ENCODE results near the gene SEL1L2. TPM values are rescaled to one million over a fixed set of nuclear protein-coding genes. Genes with fewer than 3 reads are reported as not detected.

Gene SEL1L2
- total RNA-seq, 1 experiment from 2014 or later: not detected

DNA sequence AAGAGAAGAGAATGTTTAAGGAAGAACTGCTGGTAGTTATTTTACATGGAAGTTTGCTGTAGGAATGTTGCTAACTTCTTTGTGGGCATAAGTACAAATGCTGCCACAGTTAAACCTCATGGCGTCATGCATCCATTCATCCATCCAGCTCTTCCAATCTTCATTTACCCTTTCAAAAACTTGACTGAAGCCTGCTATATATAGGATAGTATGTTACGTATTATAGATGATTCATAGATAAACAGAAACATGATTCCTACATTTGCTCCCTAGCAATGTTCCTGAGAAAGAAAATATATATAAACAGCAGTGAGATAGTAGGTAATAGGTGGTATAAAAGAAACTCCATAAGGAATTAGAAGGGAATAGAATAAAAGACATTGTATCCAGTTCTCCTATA lies 111.8 kb downstream of the SEL1L2 start:
- no peak for DNase-seq
- no peaks in the 10 kb centered on the region for H3K9me3 Mint-ChIP-seq (ENCODE audit: low read depth, unreplicated experiment)
- no peaks in the 10 kb centered on the region for H3K27me3 Mint-ChIP-seq (ENCODE audit: unreplicated experiment)
- CTCF ChIA-PET: no interaction called here
- no peak overlapping the region for H3K4me3 Mint-ChIP-seq (ENCODE audit: low read depth, unreplicated experiment)
- TF ChIP-seq, protein P1, sequence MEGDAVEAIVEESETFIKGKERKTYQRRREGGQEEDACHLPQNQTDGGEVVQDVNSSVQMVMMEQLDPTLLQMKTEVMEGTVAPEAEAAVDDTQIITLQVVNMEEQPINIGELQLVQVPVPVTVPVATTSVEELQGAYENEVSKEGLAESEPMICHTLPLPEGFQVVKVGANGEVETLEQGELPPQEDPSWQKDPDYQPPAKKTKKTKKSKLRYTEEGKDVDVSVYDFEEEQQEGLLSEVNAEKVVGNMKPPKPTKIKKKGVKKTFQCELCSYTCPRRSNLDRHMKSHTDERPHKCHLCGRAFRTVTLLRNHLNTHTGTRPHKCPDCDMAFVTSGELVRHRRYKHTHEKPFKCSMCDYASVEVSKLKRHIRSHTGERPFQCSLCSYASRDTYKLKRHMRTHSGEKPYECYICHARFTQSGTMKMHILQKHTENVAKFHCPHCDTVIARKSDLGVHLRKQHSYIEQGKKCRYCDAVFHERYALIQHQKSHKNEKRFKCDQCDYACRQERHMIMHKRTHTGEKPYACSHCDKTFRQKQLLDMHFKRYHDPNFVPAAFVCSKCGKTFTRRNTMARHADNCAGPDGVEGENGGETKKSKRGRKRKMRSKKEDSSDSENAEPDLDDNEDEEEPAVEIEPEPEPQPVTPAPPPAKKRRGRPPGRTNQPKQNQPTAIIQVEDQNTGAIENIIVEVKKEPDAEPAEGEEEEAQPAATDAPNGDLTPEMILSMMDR (IDR thresholded peaks at IDR 0.05; ENCODE audit: unreplicated experiment): no peak
- no TSS peak for BruUV-seq (replicated peaks)
- H3K27ac Mint-ChIP-seq (ENCODE audit: unreplicated experiment): no peak overlapping the region
- no peaks in the 10 kb centered on the region for H3K36me3 Mint-ChIP-seq (ENCODE audit: insufficient read depth, unreplicated experiment)
- intact Hi-C loops (cut with micrococcal nuclease; ENCODE audit: unreplicated experiment): no loop called here
- no peaks in the 10 kb centered on the region for H3K4me1 Mint-ChIP-seq (ENCODE audit: low read depth, unreplicated experiment)

- DNase-seq: no peak
- H3K27ac Mint-ChIP-seq (ENCODE audit: unreplicated experiment): no peak overlapping the region
- BruUV-seq (replicated peaks): no TSS peak
- no peaks in the 10 kb centered on the region for H3K27me3 Mint-ChIP-seq (ENCODE audit: unreplicated experiment)
- TF ChIP-seq, protein P1 (IDR thresholded peaks at IDR 0.05; ENCODE audit: unreplicated experiment): no peak
- intact Hi-C loops (cut with micrococcal nuclease; ENCODE audit: unreplicated experiment): no loop called here
- no peaks in the 10 kb centered on the region for H3K4me1 Mint-ChIP-seq (ENCODE audit: low read depth, unreplicated experiment)
- H3K4me3 Mint-ChIP-seq (ENCODE audit: low read depth, unreplicated experiment): no peak overlapping the region
- H3K36me3 Mint-ChIP-seq (ENCODE audit: insufficient read depth, unreplicated experiment): no peaks in the 10 kb centered on the region
- CTCF ChIA-PET: no interaction called here
- H3K9me3 Mint-ChIP-seq (ENCODE audit: low read depth, unreplicated experiment): no peaks in the 10 kb centered on the region
Observed at GRCh38 chr20:13877793-13878192, 112.6 kb downstream of the SEL1L2 start.

DNA sequence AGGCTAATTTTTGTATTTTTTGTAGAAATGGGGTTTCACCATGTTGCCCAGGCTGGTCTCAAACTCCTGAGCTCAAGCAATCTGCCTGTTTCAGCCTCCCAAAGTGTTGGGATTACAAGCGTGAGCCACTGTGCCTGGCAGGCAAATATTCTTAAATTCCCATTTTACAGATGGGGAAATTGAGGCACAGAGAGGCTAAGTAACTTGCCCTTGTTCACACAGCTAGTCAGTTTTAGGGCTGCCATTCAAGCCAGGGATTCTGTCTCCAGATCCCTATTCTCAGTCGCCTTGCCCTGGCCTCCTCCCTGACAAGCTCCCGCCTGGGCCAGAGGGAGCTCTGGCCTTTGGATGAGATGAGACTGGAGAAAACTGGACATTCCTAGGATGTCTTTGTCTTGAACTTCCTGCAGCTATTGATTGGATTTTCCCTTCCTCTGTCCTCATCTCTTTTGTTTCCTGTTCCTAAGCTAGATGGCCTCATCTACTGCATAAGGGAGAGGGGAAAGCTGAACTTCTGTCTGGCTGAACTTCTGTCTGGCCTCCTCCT lies 115.1 kb downstream of the SEL1L2 start:
- no peak for DNase-seq
- CTCF ChIA-PET: no interaction called here
- Mint-ChIP-seq H3K4me1 (ENCODE audit: low read depth, unreplicated experiment) (no peaks in the 10 kb centered on the region), H3K4me3 (ENCODE audit: low read depth, unreplicated experiment) (no peak overlapping the region), H3K36me3 (ENCODE audit: insufficient read depth, unreplicated experiment) (no peaks in the 10 kb centered on the region), H3K9me3 (ENCODE audit: low read depth, unreplicated experiment) (no peaks in the 10 kb centered on the region), H3K27me3 (ENCODE audit: unreplicated experiment) (no peaks in the 10 kb centered on the region), H3K27ac (ENCODE audit: unreplicated experiment) (no peak overlapping the region)
- no TSS peak for BruUV-seq (replicated peaks)
- intact Hi-C loops (cut with micrococcal nuclease; ENCODE audit: unreplicated experiment): no loop called here
- TF ChIP-seq, protein P1 (IDR thresholded peaks at IDR 0.05; ENCODE audit: unreplicated experiment): no peak

DNA sequence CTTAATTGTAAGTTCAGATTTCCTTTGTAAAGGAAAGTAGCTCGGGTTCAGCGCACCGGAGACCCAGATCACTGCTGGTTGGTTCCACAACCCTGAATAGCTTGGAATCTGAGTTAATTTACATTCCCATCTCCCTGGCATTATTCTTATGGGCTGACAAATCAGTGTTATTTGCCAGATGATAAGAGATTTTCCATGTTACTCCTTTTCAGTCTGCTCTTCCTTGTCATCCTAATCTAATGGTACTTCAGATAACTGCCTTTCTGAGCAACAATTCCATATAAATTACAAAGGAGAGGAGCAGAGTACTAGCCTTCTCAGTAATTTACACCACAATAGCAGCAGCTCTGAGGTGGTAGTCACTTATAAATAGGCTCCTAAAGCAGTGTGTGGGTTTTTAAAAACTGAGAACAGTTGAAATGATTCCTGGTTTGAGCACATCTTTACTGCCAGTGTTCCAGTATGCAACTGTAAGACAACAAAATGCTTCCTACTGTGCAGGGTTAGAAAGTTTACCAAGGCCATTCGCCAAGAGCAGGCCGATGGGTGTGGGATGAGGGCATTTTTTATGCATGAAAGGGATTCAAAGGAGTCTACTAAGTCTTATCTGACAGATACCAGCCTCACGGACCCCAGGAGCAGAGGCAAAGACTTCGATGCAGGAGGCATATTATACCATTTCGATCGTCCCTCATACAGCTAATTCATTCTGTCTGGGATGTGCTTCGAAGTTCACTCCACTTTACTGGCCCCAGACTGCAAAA lies 115.8 kb downstream of the SEL1L2 start:
- DNase-seq: no peak
- Mint-ChIP-seq H3K27ac (ENCODE audit: unreplicated experiment) (no peak overlapping the region), H3K27me3 (ENCODE audit: unreplicated experiment) (no peaks in the 10 kb centered on the region), H3K36me3 (ENCODE audit: insufficient read depth, unreplicated experiment) (no peaks in the 10 kb centered on the region), H3K9me3 (ENCODE audit: low read depth, unreplicated experiment) (no peaks in the 10 kb centered on the region), H3K4me1 (ENCODE audit: low read depth, unreplicated experiment) (no peaks in the 10 kb centered on the region), H3K4me3 (ENCODE audit: low read depth, unreplicated experiment) (no peak overlapping the region)
- BruUV-seq (replicated peaks): no TSS peak
- CTCF ChIA-PET: no interaction called here
- intact Hi-C loops (cut with micrococcal nuclease; ENCODE audit: unreplicated experiment): no loop called here
- TF ChIP-seq, protein P1 (IDR thresholded peaks at IDR 0.05; ENCODE audit: unreplicated experiment): no peak

Data from Calu3 (cell line).